Natural killer cell (primary cell): ENCODE data around the gene MAST1. TPM values are rescaled to one million over a fixed set of nuclear protein-coding genes. Genes with fewer than 3 reads are reported as not detected.
A peak's percentile ranks its signal among the peaks of the same experiment; 100 is the strongest.

Source experiments
- ATAC-seq, 3 donors: fragments of 150-1000 bp in 2 of 3; fragments of 200-7000 bp in 1 of 3; cut with Tn5 transposase; 1 replicate in 1 of 3; 2 replicates in 2 of 3; pipeline ENCODE4 v1.10.0; 2021; ENCODE audit warnings: mild to moderate bottlenecking in 2 of 3, moderate library complexity in 2 of 3
- DNase-seq, 2 donors: peaks; one replicate each; pipeline versions ENCODE4 v3.0.0 to v3.0.0-alpha.2; 2013 to 2021; ENCODE audit warnings: mixed read lengths in 1 of 2
- H3K27ac ChIP-seq: one replicate; pipeline ENCODE4 v1.5.1; 2013; ENCODE audit warnings: mild to moderate bottlenecking, low read length
- H3K27me3 ChIP-seq: one replicate; pipeline ENCODE4 v1.6.1; 2013; ENCODE audit warnings: low read length; ENCODE audit not compliant: control insufficient read depth, insufficient read depth
- H3K36me3 ChIP-seq: one replicate; pipeline ENCODE4 v1.6.1; 2013; ENCODE audit warnings: low read length; ENCODE audit not compliant: control insufficient read depth, insufficient read depth
- H3K4me1 ChIP-seq: one replicate; pipeline ENCODE4 v1.6.1; 2013; ENCODE audit warnings: low read length; ENCODE audit not compliant: control insufficient read depth, insufficient read depth
- H3K4me3 ChIP-seq: one replicate; pipeline ENCODE4 v1.5.1; 2013; ENCODE audit warnings: low read length
- H3K9me3 ChIP-seq: one replicate; pipeline ENCODE4 v1.6.1; 2013; ENCODE audit warnings: low read length; ENCODE audit not compliant: control insufficient read depth, insufficient read depth
- H3K27ac Mint-ChIP-seq, 2 donors: one replicate each; pipeline ENCODE4 v1.8.0; 2022; ENCODE audit warnings: mild to moderate bottlenecking in 2 of 2, mixed read lengths in 2 of 2, moderate library complexity in 1 of 2
- H3K27me3 Mint-ChIP-seq, 2 donors: one replicate each; pipeline ENCODE4 v1.8.0; 2022; ENCODE audit warnings: low read depth in 2 of 2, mixed read lengths in 2 of 2
- H3K36me3 Mint-ChIP-seq: one replicate; pipeline ENCODE4 v1.8.0; 2022; ENCODE audit warnings: mixed read lengths
- H3K4me1 Mint-ChIP-seq, 2 donors: one replicate each; pipeline ENCODE4 v1.8.0; 2022; ENCODE audit warnings: mixed read lengths in 2 of 2
- H3K4me3 Mint-ChIP-seq: one replicate; pipeline ENCODE4 v1.8.0; 2022; ENCODE audit warnings: mild to moderate bottlenecking, moderate library complexity, mixed read lengths
- H3K9me3 Mint-ChIP-seq, 2 donors: one replicate each; pipeline ENCODE4 v1.8.0; 2022; ENCODE audit warnings: mixed read lengths in 2 of 2
- CTCF ChIP-seq: fragments of 200-600 bp; IDR thresholded peaks from one replicate; pipeline ENCODE4 v1.8.0; 2022; ENCODE audit warnings: antibody characterized with exemption
- WGBS: methylation state at CpG from one replicate; pipeline ENCODE4 v1.1.7; 2013; ENCODE audit warnings: missing lambda C conversion rate; ENCODE audit not compliant: insufficient coverage; 5-methylcytosine and 5-hydroxymethylcytosine counted together
- intact Hi-C: fragments of 100-400 bp; cut with micrococcal nuclease; formaldehyde crosslinking; loops from one replicate; pipeline ENCODE4 v1.14.2; 2022
- total RNA-seq, 4 donors: library from RNA; stranded (reverse); fragments of 120-200 nt in 1 of 4; gene quantifications; one replicate each; pipeline versions ENCODE4 v1.2.3 to v1.2.4, GENCODE V29; 2013 to 2022

Gene MAST1
- total RNA-seq, 3 donors from 2014 or later (not counting 1 experiment from before 2014, with no cell fraction given), result 0.07 to 0.88 TPM; not detected in 1

DNA sequence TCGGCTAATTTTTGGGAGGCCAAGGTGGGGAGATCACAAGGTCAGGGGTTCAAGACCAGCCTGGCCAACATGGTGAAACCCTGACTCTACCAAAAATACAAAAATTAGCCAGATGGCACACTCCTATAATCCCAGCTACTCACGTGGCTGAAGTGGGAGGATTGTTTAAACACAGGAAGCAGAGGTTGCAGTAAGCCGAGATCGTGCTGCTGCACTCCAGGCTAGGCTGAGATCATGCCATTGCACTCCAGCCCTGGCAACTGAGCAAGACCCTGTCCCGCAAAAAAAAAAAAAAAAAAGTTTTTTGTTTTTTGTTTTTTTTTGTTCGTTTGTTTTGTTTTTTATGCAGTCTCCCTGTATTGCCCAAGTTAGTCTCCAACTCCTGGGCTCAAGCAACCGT lies 21.2 kb downstream of the MAST1 start:
- no peaks in the 10 kb centered on the region for H3K36me3 Mint-ChIP-seq
- H3K27me3 Mint-ChIP-seq, result peaks cover 0 to 3% of the 10 kb centered on the region in 2 donors
- no peaks in the 10 kb centered on the region for H3K36me3 ChIP-seq
- H3K4me3 Mint-ChIP-seq, result no peak overlapping the region
- H3K27me3 ChIP-seq, result no peaks in the 10 kb centered on the region
- TF ChIP-seq CTCF, result no peak
- DNase-seq (no peak), ATAC-seq (no peak)
- H3K4me1 ChIP-seq, result no peaks in the 10 kb centered on the region
- no peak overlapping the region for H3K27ac ChIP-seq
- no peaks in the 10 kb centered on the region for H3K4me1 Mint-ChIP-seq
- H3K27ac Mint-ChIP-seq, result no peak overlapping the region
- 74% methylated on average over 7 of the region's 7 CpGs for WGBS
- intact Hi-C loops, result no loop called here
- H3K4me3 ChIP-seq, result no peak overlapping the region
- peaks cover 0 to 3% of the 10 kb centered on the region in 2 donors for H3K9me3 Mint-ChIP-seq
- peaks cover 4% of the 10 kb centered on the region for H3K9me3 ChIP-seq

GRCh38 chr19:12864143-12864542 lies 25.8 kb downstream of the MAST1 start:
- H3K27me3 ChIP-seq, result no peaks in the 10 kb centered on the region
- no peak for TF ChIP-seq CTCF
- Mint-ChIP-seq H3K4me3 (no peak overlapping the region), H3K36me3 (no peaks in the 10 kb centered on the region), H3K9me3 (no peaks in the 10 kb centered on the region), H3K4me1 (peaks cover 0 to 11% of the 10 kb centered on the region in 2 donors), H3K27me3 (peaks cover 0 to 3% of the 10 kb centered on the region in 2 donors), H3K27ac (no peak overlapping the region)
- 95% methylated on average over 4 of the region's 4 CpGs for WGBS
- intact Hi-C loops, result no loop called here
- peaks cover 11% of the 10 kb centered on the region for H3K4me1 ChIP-seq
- ATAC-seq (no peak), DNase-seq (no peak)
- no peak overlapping the region for H3K4me3 ChIP-seq
- no peak overlapping the region for H3K27ac ChIP-seq
- H3K36me3 ChIP-seq, result no peaks in the 10 kb centered on the region
- H3K9me3 ChIP-seq, result no peaks in the 10 kb centered on the region

GRCh38 chr19:12864721-12865715 lies 26.7 kb downstream of the MAST1 start:
- Histone ChIP-seq H3K27ac (no peak overlapping the region), H3K27me3 (no peaks in the 10 kb centered on the region), H3K9me3 (no peaks in the 10 kb centered on the region), H3K4me3 (no peak overlapping the region), H3K4me1 (peaks cover 11% of the 10 kb centered on the region), H3K36me3 (no peaks in the 10 kb centered on the region)
- WGBS, result 93% methylated on average over 34 of the region's 34 CpGs
- H3K4me1 Mint-ChIP-seq, result peaks cover 0 to 11% of the 10 kb centered on the region in 2 donors
- TF ChIP-seq CTCF, result no peak
- no peak overlapping the region for H3K27ac Mint-ChIP-seq
- no peak for ATAC-seq
- H3K9me3 Mint-ChIP-seq, result no peaks in the 10 kb centered on the region
- H3K36me3 Mint-ChIP-seq, result no peaks in the 10 kb centered on the region
- no peak for DNase-seq
- intact Hi-C loops, result no loop called here
- peak overlapping the region; percentile 28 for H3K4me3 Mint-ChIP-seq
- peaks cover 0 to under 1% of the 10 kb centered on the region in 2 donors for H3K27me3 Mint-ChIP-seq
